ENCODE data around the gene CAMTA1.

The CAMTA1 gene

DNA sequence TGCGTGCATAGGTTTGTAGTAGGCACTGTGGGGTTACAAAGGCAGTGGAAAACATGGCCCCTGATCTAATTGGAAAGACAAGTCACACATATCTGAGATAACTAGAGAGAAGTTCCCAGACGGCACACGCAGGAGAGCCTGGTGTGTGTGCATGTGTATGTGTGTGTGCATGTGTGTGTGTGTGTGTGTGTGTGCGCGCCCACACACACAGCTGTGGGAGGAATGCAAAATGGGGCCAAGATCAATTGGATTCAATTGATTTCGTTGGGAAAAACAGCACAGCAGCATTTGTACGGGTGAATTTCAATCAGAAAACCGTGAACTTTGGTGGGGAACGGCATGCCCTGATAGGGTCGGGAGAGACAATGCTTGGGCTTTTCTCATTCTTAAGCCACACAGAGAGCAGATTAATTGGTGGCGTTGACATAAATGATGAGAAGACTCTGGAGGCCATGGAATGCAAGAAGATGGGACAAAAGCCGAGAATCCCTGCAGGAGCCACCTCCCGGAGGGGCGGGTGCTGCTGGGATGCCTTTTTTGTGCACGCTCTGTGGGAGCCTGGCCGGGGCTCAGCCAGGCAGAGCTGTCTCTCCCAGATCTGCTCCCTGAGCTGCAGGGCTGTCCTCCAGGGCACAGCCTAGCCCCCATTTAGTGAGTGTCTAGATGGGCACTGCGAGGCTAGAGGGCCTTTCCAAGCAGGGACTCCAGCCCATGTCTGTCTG, 322.0 kb downstream of the CAMTA1 start:
- TF ChIP-seq, protein P1, sequence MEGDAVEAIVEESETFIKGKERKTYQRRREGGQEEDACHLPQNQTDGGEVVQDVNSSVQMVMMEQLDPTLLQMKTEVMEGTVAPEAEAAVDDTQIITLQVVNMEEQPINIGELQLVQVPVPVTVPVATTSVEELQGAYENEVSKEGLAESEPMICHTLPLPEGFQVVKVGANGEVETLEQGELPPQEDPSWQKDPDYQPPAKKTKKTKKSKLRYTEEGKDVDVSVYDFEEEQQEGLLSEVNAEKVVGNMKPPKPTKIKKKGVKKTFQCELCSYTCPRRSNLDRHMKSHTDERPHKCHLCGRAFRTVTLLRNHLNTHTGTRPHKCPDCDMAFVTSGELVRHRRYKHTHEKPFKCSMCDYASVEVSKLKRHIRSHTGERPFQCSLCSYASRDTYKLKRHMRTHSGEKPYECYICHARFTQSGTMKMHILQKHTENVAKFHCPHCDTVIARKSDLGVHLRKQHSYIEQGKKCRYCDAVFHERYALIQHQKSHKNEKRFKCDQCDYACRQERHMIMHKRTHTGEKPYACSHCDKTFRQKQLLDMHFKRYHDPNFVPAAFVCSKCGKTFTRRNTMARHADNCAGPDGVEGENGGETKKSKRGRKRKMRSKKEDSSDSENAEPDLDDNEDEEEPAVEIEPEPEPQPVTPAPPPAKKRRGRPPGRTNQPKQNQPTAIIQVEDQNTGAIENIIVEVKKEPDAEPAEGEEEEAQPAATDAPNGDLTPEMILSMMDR (conservative IDR thresholded peaks at IDR 0.05; ENCODE audit: low read length) = no peak
- no peak overlapping the region for H3K4me3 ChIP-seq (ENCODE audit: low read length)
- no peak for DNase-seq (ENCODE audit: low read depth)

DNA sequence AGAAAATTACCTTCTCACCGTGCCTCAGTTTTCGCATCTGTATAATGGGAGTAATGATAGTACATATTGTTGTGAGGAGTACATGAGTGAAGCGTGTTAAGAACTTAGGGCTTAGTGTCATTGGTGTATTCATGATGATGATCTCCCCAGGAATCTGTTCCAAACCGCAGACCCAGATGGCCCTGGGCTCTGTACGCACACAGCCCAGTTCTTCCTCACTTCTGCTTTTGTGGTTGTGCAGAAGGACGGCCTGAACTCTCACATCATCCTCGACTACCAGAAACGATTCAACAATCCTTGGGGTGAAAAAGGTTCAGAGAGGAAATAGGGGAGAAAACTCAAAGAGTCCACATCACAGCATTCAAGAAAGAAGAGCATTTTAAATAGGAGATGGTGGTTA, 323.0 kb downstream of the CAMTA1 start:
- TF ChIP-seq, protein P1 (conservative IDR thresholded peaks at IDR 0.05; ENCODE audit: low read length) = no peak
- no peak for DNase-seq (ENCODE audit: low read depth)

DNA sequence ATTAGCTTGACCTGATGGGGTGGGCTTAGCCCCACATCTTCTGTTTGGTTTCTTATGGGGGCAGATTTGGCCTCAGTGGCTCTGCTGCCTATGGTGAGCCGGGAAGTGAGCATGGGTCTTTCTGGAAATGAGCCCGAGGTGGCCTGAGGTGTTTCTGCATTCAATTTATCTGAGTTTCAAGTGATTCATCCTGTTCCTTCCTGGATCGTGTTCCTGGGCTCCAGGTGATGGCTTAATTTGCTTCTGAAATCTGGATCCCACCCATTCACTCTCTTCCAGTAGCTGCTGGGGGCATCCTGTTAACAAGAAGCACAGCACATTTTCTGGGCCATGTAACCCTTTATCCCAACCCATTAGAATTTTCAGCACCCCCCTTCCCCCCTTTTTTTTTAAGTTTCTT, 324.6 kb downstream of the CAMTA1 start:
- H3K4me3 ChIP-seq (ENCODE audit: low read length) = no peak overlapping the region
- TF ChIP-seq, protein P1 (conservative IDR thresholded peaks at IDR 0.05; ENCODE audit: low read length) = no peak
- DNase-seq (ENCODE audit: low read depth) = no peak

More for the DNA sequence above, 323.0 kb downstream of the CAMTA1 start:
- H3K4me3 ChIP-seq (ENCODE audit: low read length) = no peak overlapping the region

DNA sequence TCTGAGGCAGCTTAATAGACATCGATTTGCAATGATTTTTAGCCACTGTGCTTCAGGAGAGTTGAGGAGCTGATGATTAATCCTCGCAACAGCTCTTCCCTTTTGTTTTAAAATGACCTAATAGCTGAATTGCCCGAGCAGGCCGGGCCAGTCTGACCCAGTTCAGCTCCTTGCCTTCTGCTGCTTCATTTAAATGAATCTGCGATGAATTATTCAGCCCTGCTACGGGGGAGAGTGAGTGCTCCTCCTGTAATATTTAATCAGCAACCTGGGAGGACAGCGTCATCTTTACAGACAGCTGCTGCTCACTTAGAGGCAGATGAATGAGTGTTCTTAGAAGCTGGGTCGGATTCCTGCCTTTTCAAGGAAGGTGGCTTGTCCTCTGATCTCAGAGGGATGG, 325.1 kb downstream of the CAMTA1 start:
- no peak overlapping the region for H3K4me3 ChIP-seq (ENCODE audit: low read length)
- TF ChIP-seq, protein P1 (conservative IDR thresholded peaks at IDR 0.05; ENCODE audit: low read length) = no peak
- no peak for DNase-seq (ENCODE audit: low read depth)

DNA sequence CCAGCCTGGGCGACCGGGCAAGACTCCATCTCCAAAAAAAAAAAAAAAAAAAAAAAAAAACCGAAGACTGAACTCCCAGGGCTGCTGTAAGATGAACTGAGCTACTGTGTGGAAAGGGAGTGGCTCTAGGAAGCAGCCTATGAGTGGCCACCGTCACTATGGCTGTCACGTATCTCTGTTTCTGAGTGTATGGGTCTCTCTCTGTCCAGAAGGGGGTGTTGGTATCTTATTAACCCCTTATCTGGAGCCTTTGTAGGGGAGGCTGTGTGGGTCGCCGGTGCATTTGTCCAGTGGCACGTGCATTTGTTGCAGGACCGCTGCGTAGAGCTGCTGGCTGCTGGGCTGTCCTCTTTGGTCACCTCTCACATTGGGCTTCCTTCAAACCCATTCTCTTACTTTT, 326.6 kb downstream of the CAMTA1 start:
- no peak overlapping the region for H3K4me3 ChIP-seq (ENCODE audit: low read length)
- no peak for DNase-seq (ENCODE audit: low read depth)
- TF ChIP-seq, protein P1 (conservative IDR thresholded peaks at IDR 0.05; ENCODE audit: low read length) = no peak

DNA sequence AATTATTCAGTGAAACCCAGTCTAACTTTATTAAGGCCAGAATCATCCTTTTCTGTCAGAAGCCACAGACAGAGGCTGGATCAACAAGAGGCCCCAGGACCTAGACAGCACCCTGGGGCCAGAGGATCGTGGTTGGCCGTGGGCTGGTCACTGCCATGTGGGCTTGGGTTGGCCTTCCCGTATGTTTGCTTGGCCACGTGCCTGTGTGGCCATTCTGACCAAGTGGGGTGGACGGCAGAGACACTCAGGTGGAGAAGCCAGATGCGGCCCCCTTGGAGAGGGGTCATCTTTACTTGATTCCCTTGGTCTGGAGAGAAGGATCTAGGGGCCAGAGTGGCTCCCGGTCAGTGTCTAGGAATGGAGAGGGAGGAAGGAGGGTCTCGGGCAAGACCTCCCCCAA, 327.9 kb downstream of the CAMTA1 start:
- no peak overlapping the region for H3K4me3 ChIP-seq (ENCODE audit: low read length)
- TF ChIP-seq, protein P1 (conservative IDR thresholded peaks at IDR 0.05; ENCODE audit: low read length) = no peak
- DNase-seq (ENCODE audit: low read depth) = no peak

DNA sequence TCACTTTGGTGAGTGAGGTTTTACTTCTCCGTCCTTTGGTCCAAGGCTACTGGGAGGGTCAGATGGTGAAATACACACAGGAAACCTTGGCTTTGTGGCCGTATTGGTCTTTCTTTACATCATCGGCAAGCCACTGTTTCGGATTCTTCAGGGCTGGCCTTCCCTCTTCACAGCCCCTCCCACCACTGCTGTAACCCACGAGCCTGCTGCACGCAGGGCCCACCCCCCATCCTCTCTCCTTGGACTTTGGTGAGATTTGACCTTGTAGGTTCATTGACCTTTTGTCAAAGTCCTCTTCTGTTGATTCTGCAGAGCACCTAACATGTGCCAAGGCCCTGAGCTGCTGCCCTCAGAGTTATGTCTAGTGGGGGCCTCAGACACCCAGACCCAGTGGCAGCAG, 328.6 kb downstream of the CAMTA1 start:
- TF ChIP-seq, protein P1 (conservative IDR thresholded peaks at IDR 0.05; ENCODE audit: low read length) = no peak
- H3K4me3 ChIP-seq (ENCODE audit: low read length) = no peak overlapping the region

More for the DNA sequence above, 328.6 kb downstream of the CAMTA1 start:
- DNase-seq (ENCODE audit: low read depth) = no peak
